Thyroid gland (tissue), 4 donors: ENCODE measurements around the gene LRRFIP1.

Source experiments
- POLR2A ChIP-seq, 2 donors: fragments of 450-650 bp; IDR thresholded peaks; one replicate each; pipeline ENCODE4 v1.6.1; 2017; ENCODE audit warnings: antibody characterized with exemption in 2 of 2, mild to moderate bottlenecking in 2 of 2, moderate library complexity in 1 of 2
- TF ChIP-seq, protein P1 (sequence below), 6 experiments: fragments of 200-600 bp in 3 of 6; fragments of 450-650 bp in 3 of 6; sonication (generic) in 3 of 6; IDR thresholded peaks; one replicate each; pipeline ENCODE4 v1.5.1; 2016 to 2019; ENCODE audit warnings: antibody characterized with exemption in 6 of 6, mild to moderate bottlenecking in 2 of 6, inconsistent platforms in 1 of 6, moderate library complexity in 1 of 6

DNA sequence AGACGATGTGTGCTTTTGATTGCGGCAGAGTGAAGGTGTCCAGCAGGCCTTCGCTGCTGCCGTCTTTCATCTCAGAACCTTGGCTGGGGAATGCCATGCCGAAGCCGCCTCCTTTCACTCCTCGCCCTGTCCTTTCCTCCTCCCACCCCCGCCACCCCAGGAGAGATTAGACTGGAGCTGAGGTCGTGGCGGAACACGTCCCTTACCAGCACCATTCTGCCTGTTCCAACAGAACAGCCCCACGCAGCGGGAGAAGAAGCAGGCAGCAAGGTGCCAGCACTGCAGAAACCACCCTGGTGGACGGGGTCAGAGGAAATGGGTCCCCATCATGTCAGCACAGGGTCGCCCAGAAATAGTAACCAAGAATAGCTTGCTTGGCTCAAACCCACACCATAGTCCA is 146.4 kb downstream of the LRRFIP1 start:
- TF ChIP-seq, protein P1, sequence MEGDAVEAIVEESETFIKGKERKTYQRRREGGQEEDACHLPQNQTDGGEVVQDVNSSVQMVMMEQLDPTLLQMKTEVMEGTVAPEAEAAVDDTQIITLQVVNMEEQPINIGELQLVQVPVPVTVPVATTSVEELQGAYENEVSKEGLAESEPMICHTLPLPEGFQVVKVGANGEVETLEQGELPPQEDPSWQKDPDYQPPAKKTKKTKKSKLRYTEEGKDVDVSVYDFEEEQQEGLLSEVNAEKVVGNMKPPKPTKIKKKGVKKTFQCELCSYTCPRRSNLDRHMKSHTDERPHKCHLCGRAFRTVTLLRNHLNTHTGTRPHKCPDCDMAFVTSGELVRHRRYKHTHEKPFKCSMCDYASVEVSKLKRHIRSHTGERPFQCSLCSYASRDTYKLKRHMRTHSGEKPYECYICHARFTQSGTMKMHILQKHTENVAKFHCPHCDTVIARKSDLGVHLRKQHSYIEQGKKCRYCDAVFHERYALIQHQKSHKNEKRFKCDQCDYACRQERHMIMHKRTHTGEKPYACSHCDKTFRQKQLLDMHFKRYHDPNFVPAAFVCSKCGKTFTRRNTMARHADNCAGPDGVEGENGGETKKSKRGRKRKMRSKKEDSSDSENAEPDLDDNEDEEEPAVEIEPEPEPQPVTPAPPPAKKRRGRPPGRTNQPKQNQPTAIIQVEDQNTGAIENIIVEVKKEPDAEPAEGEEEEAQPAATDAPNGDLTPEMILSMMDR (IDR thresholded peaks at IDR 0.05): no peak
- no peak for TF ChIP-seq POLR2A (IDR thresholded peaks at IDR 0.05)
